ENCODE data around the gene SNCA. TPM values are rescaled to one million over a fixed set of nuclear protein-coding genes. Genes with fewer than 3 reads are reported as not detected.

The SNCA gene
- total RNA-seq (1 to 10 TPM; 1.5 to 2.0 TPM), polyA plus RNA-seq (ENCODE audit: insufficient read depth, low read depth, low replicate concordance) (6.4 TPM)
- long read RNA-seq, donor 1, transcript SNCA-205 (6 exons, 1,290 nt): major isoform, 18 of 31 reads
- long read RNA-seq, donor 1, transcript SNCA-203 (6 exons, 1,420 nt): minor isoform, 9 of 31 reads
- long read RNA-seq, donor 1, partial matches to known transcripts: 0 of 31 reads
- long read RNA-seq, donor 1, other reads (novel, unspliced or antisense): 0 of 31 reads
- long read RNA-seq, donor 2, transcript SNCA-205 (6 exons, 1,290 nt): major isoform, 17 of 33 reads
- long read RNA-seq, donor 2, transcript SNCA-203 (6 exons, 1,420 nt): minor isoform, 10 of 33 reads
- long read RNA-seq, donor 2, partial matches to known transcripts: 5 of 33 reads
- long read RNA-seq, donor 2, other reads (novel, unspliced or antisense): 0 of 33 reads

GRCh38 chr4:89836897-89837384 is at the start of gene SNCA:
SNCA (minus strand) TSS chr4:89837161; CDS start chr4:89835667, 1,494 bp downstream.
- H3K36me3 ChIP-seq (ENCODE audit: low read depth, missing control alignments): no peaks in the 10 kb centered on the region
- no peaks in the 10 kb centered on the region for H3K9me3 ChIP-seq
- no peak within 1 kb of the TSS for H3K27ac ChIP-seq
- DNase-seq: peak; percentile 68
- no peaks in the 10 kb centered on the region for H3K4me1 ChIP-seq
- TF ChIP-seq, protein P1, sequence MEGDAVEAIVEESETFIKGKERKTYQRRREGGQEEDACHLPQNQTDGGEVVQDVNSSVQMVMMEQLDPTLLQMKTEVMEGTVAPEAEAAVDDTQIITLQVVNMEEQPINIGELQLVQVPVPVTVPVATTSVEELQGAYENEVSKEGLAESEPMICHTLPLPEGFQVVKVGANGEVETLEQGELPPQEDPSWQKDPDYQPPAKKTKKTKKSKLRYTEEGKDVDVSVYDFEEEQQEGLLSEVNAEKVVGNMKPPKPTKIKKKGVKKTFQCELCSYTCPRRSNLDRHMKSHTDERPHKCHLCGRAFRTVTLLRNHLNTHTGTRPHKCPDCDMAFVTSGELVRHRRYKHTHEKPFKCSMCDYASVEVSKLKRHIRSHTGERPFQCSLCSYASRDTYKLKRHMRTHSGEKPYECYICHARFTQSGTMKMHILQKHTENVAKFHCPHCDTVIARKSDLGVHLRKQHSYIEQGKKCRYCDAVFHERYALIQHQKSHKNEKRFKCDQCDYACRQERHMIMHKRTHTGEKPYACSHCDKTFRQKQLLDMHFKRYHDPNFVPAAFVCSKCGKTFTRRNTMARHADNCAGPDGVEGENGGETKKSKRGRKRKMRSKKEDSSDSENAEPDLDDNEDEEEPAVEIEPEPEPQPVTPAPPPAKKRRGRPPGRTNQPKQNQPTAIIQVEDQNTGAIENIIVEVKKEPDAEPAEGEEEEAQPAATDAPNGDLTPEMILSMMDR (IDR thresholded peaks at IDR 0.05): no peak
- no peak for TF ChIP-seq POLR2A (IDR thresholded peaks at IDR 0.05)
- no peaks in the 10 kb centered on the region for H3K27me3 ChIP-seq
- H3K4me3 ChIP-seq: peak within 1 kb of the TSS; percentile 52 to 60
- intact Hi-C loops (cut with DNase I; ENCODE audit: low total_unique reads): no loop called here
- 0 to 1% methylated on average over 32 to 46 of the region's 48 CpGs for WGBS, 2 donors

- H3K27ac ChIP-seq: no peak overlapping the region
- no peaks in the 10 kb centered on the region for H3K9me3 ChIP-seq
- H3K4me3 ChIP-seq: no peak overlapping the region
- WGBS, 2 donors: 86 to 93% methylated on average over 4 of the region's 4 CpGs
- intact Hi-C loops (cut with DNase I; ENCODE audit: low total_unique reads): no loop called here
- no peaks in the 10 kb centered on the region for H3K27me3 ChIP-seq
- H3K36me3 ChIP-seq (ENCODE audit: low read depth, missing control alignments): no peaks in the 10 kb centered on the region
- no peak for DNase-seq
- no peaks in the 10 kb centered on the region for H3K4me1 ChIP-seq
- TF ChIP-seq POLR2A (IDR thresholded peaks at IDR 0.05): no peak
- TF ChIP-seq, protein P1 (IDR thresholded peaks at IDR 0.05): no peak
Observed at GRCh38 chr4:89879215-89879614, 42.3 kb upstream of the SNCA start.

GRCh38 chr4:89878611-89879010 is 41.6 kb upstream of the SNCA start:
- H3K27ac ChIP-seq: no peak overlapping the region
- no peaks in the 10 kb centered on the region for H3K4me1 ChIP-seq
- no peak overlapping the region for H3K4me3 ChIP-seq
- no peak for DNase-seq
- WGBS, 2 donors: 59 to 61% methylated on average over 1 of the region's 1 CpG
- no peak for TF ChIP-seq POLR2A (IDR thresholded peaks at IDR 0.05)
- TF ChIP-seq, protein P1 (IDR thresholded peaks at IDR 0.05): no peak
- no peaks in the 10 kb centered on the region for H3K36me3 ChIP-seq (ENCODE audit: low read depth, missing control alignments)
- H3K9me3 ChIP-seq: no peaks in the 10 kb centered on the region
- no peaks in the 10 kb centered on the region for H3K27me3 ChIP-seq
- intact Hi-C loops (cut with DNase I; ENCODE audit: low total_unique reads): no loop called here

DNA sequence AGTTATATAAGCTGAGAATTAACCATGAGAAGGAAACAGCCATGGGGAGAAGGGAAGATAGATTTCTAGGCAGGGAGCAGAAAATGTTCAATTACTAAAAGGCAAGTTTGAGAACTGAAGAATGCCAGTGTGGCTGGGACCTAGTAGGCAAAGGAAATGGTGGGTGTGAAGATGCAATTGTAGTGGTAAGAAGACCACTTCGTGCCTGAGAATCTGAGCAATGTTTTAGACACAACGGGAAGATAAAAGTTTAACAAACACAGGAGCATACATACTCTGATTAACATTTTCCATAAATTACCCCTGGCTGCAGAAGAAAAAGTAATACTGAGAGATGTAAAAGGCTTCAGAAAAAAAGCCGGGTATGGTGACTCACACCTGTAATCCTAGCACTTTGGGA is 39.6 kb upstream of the SNCA start:
- H3K9me3 ChIP-seq: no peaks in the 10 kb centered on the region
- no peak for DNase-seq
- H3K4me3 ChIP-seq: no peak overlapping the region
- no peaks in the 10 kb centered on the region for H3K4me1 ChIP-seq
- H3K27ac ChIP-seq: no peak overlapping the region
- WGBS, 2 donors: 79 to 82% methylated on average over 3 of the region's 3 CpGs
- TF ChIP-seq, protein P1 (IDR thresholded peaks at IDR 0.05): no peak
- no peak for TF ChIP-seq POLR2A (IDR thresholded peaks at IDR 0.05)
- no peaks in the 10 kb centered on the region for H3K36me3 ChIP-seq (ENCODE audit: low read depth, missing control alignments)
- no peaks in the 10 kb centered on the region for H3K27me3 ChIP-seq
- intact Hi-C loops (cut with DNase I; ENCODE audit: low total_unique reads): no loop called here
